SK-N-SH (cell line): ENCODE measurements around the gene PHC2. TPM values are rescaled to one million over a fixed set of nuclear protein-coding genes. Genes with fewer than 3 reads are reported as not detected.

Experiments used
- CTCF ChIA-PET: fragments of 300-600, 350-600 bp; formaldehyde crosslinking; extraction: SDS; loops from one replicate; lab custom pipeline; 2021; lab: Yijun Ruan, JAX
- POLR2A ChIA-PET: fragments of 350-600 bp; sonication (Branson Sonifier 250); formaldehyde crosslinking; extraction: SDS; loops from one replicate; lab custom pipeline; 2020; ENCODE audit warnings: antibody characterized with exemption, inconsistent platforms; lab: Yijun Ruan, JAX
- DNase-seq: peaks from one replicate; pipeline ENCODE4 v3.0.0; 2012
- H2AFZ ChIP-seq: fragments of 200-600 bp; sonication (generic); 2 replicates; pipeline ENCODE4 v1.8.1; 2016; ENCODE audit warnings: antibody characterized with exemption, mild to moderate bottlenecking, low read depth
- H3F3A ChIP-seq: fragments of 200-600 bp; sonication (generic); replicated peaks from 2 replicates; pipeline ENCODE3; 2016; ENCODE audit warnings: antibody characterized with exemption, mild to moderate bottlenecking; ENCODE audit not compliant: insufficient read depth
- H3K27ac ChIP-seq, 2 experiments: fragments of 200-500 bp in 1 of 2; fragments of 200-600 bp in 1 of 2; sonication (Bioruptor generic) in 1 of 2; sonication (generic), shearing (Covaris generic) in 1 of 2; 2 replicates each; pipeline versions ENCODE4 v1.5.1 to v1.6.1; 2014 to 2016; ENCODE audit warnings: low read depth in 2 of 2, inconsistent platforms in 1 of 2, low read length in 1 of 2, mild to moderate bottlenecking in 1 of 2, mixed read lengths in 1 of 2
- H3K27me3 ChIP-seq: fragments of 200-600 bp; sonication (generic), shearing (Covaris generic); 2 replicates; pipeline ENCODE4 v1.6.1; 2016; ENCODE audit warnings: mixed run types; ENCODE audit not compliant: insufficient read depth
- H3K36me3 ChIP-seq, 2 experiments: fragments of 200-500 bp in 1 of 2; fragments of 200-600 bp in 1 of 2; sonication (Bioruptor generic) in 1 of 2; sonication (generic) in 1 of 2; replicated peaks in 1 of 2; 2 replicates each; pipeline versions ENCODE3 to v1.5.1; 2014 to 2016; ENCODE audit warnings: low read length in 1 of 2, mild to moderate bottlenecking in 1 of 2; ENCODE audit not compliant: insufficient read depth in 2 of 2, control insufficient read depth in 1 of 2
- H3K4me1 ChIP-seq, 2 experiments: fragments of 200-500 bp in 1 of 2; fragments of 200-600 bp in 1 of 2; sonication (Bioruptor generic) in 1 of 2; sonication (generic), shearing (Covaris generic) in 1 of 2; 2 replicates each; pipeline versions ENCODE4 v1.5.1 to v1.6.1; 2014 to 2016; ENCODE audit warnings: low read depth in 1 of 2, low read length in 1 of 2, mixed run types in 1 of 2; ENCODE audit not compliant: insufficient read depth in 2 of 2, control insufficient read depth in 1 of 2
- H3K4me2 ChIP-seq: fragments of 200-600 bp; sonication (generic), shearing (Covaris generic); 2 replicates; pipeline ENCODE4 v1.6.1; 2017; ENCODE audit warnings: mixed run types
- H3K4me3 ChIP-seq, 2 experiments: fragments of 200-500 bp in 1 of 2; fragments of 200-600 bp in 1 of 2; sonication (Bioruptor generic) in 1 of 2; sonication (generic), shearing (Covaris generic) in 1 of 2; 2 replicates each; pipeline versions ENCODE4 v1.5.1 to v1.8.1; 2014 to 2016; ENCODE audit warnings: low read depth in 2 of 2, inconsistent platforms in 1 of 2, low read length in 1 of 2, mild to moderate bottlenecking in 1 of 2, mixed read lengths in 1 of 2, moderate library complexity in 1 of 2
- H3K79me2 ChIP-seq: fragments of 200-600 bp; sonication (generic); 2 replicates; pipeline ENCODE4 v1.8.1; 2017; ENCODE audit warnings: mild to moderate bottlenecking; ENCODE audit not compliant: insufficient read depth
- H3K9ac ChIP-seq: fragments of 200-600 bp; sonication (generic); 2 replicates; pipeline ENCODE4 v1.6.1; 2017; ENCODE audit warnings: mixed run types
- H3K9me2 ChIP-seq: fragments of 200-600 bp; sonication (generic); 2 replicates; pipeline ENCODE4 v1.6.1; 2017; ENCODE audit warnings: mixed run types
- H3K9me3 ChIP-seq: fragments of 200-600 bp; sonication (generic); 2 replicates; pipeline ENCODE4 v1.6.1; 2017; ENCODE audit warnings: mixed run types, mild to moderate bottlenecking, moderate library complexity
- H4K20me1 ChIP-seq: fragments of 200-600 bp; sonication (generic); 2 replicates; pipeline ENCODE4 v1.6.1; 2017; ENCODE audit warnings: mild to moderate bottlenecking, mixed run types; ENCODE audit not compliant: insufficient read depth
- CTCF ChIP-seq: fragments of 200-600 bp; sonication (generic); IDR thresholded peaks from 2 replicates; pipeline ENCODE4 v1.6.1; 2017; ENCODE audit warnings: antibody characterized with exemption, mild to moderate bottlenecking, moderate library complexity
- ELF1 ChIP-seq: IDR thresholded peaks from 2 replicates; pipeline ENCODE4 v1.4.0; 2012
- FOSL2 ChIP-seq: IDR thresholded peaks from 2 replicates; pipeline ENCODE4 v1.4.0; 2012; ENCODE audit warnings: low read depth, mild to moderate bottlenecking, moderate library complexity, borderline replicate concordance
- FOXM1 ChIP-seq: IDR thresholded peaks from 2 replicates; pipeline ENCODE4 v1.4.0; 2012; ENCODE audit warnings: low read depth, mild to moderate bottlenecking
- GATA2 ChIP-seq: sonication (generic); formaldehyde crosslinking; IDR thresholded peaks from 2 replicates; pipeline ENCODE4 v1.5.0; 2020; ENCODE audit warnings: mild to moderate bottlenecking, missing genetic modification reagents
- NFIC ChIP-seq: IDR thresholded peaks from 2 replicates; pipeline ENCODE4 v1.4.0; 2012; ENCODE audit warnings: borderline replicate concordance
- RAD21 ChIP-seq: IDR thresholded peaks from 2 replicates; pipeline ENCODE4 v1.6.1; 2012; ENCODE audit warnings: mild to moderate bottlenecking, low read length
- RCOR1 ChIP-seq: fragments of 150-350 bp; IDR thresholded peaks from 2 replicates; pipeline ENCODE4 v1.6.1; 2017; ENCODE audit warnings: antibody characterized with exemption, low read length
- RFX5 ChIP-seq: IDR thresholded peaks from 2 replicates; pipeline ENCODE4 v1.6.1; 2012; ENCODE audit warnings: mild to moderate bottlenecking, improper control_type of control experiment, low read length
- SMC3 ChIP-seq: IDR thresholded peaks from 2 replicates; pipeline ENCODE4 v1.6.1; 2012; ENCODE audit warnings: low read depth, low read length, improper control_type of control experiment
- TCF12 ChIP-seq: IDR thresholded peaks from 2 replicates; pipeline ENCODE4 v1.4.0; 2012
- TEAD4 ChIP-seq: IDR thresholded peaks from 2 replicates; pipeline ENCODE4 v1.4.0; 2012; ENCODE audit warnings: mild to moderate bottlenecking, borderline replicate concordance; ENCODE audit not compliant: insufficient read depth
- WGBS: methylation state at CpG from one replicate; pipeline ENCODE4 v1.1.6; 2017; ENCODE audit warnings: low lambda C conversion rate; 5-methylcytosine and 5-hydroxymethylcytosine counted together
- polyA plus RNA-seq, 3 experiments: library from polyadenylated mRNA; depleted of rRNA; stranded (reverse); fragments of >200 nt; gene quantifications; 2 replicates each; pipeline ENCODE4 v1.2.3, GENCODE V29; 2012
- TF ChIP-seq, protein P1 (sequence below): fragments of 150-350 bp; IDR thresholded peaks from 2 replicates; pipeline ENCODE4 v1.6.1; 2016; ENCODE audit warnings: mild to moderate bottlenecking, low read depth, low read length
- TF ChIP-seq, protein P2 (sequence below): fragments of 150-350 bp; IDR thresholded peaks from 2 replicates; pipeline ENCODE4 v1.6.1; 2017; ENCODE audit warnings: antibody characterized with exemption, low read length, low read depth, borderline replicate concordance
- TF ChIP-seq, protein P3 (sequence below): IDR thresholded peaks from 2 replicates; pipeline ENCODE4 v1.4.0; 2012; ENCODE audit warnings: low read depth

The PHC2 gene
- polyA plus RNA-seq, 1 of the 3 experiments (the other 2 are of a cell fraction): 98.7 TPM

DNA sequence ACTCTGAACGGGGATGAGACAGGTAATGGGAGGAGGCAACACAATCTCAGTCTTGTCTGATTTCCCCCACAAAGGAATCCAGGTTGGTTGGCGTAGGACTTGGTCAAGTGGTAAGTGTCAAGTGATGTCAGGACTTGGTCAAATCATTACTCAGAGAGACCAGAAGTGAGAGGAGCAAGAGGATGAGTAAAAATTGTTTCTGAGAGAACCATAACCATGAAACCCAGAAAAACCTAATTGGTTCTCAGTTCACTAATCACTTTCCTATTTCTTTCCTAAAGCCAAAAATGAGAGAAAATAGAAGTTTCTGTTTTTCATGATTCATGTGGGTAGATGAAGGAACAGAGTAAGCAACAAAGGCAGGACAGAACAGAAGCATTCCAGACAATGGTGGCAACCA, 5.0 kb downstream of the PHC2 start:
- TF ChIP-seq, protein P1, sequence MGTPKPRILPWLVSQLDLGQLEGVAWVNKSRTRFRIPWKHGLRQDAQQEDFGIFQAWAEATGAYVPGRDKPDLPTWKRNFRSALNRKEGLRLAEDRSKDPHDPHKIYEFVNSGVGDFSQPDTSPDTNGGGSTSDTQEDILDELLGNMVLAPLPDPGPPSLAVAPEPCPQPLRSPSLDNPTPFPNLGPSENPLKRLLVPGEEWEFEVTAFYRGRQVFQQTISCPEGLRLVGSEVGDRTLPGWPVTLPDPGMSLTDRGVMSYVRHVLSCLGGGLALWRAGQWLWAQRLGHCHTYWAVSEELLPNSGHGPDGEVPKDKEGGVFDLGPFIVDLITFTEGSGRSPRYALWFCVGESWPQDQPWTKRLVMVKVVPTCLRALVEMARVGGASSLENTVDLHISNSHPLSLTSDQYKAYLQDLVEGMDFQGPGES: no peak
- no peak for TF ChIP-seq RCOR1
- TF ChIP-seq RAD21: no peak
- no peak for TF ChIP-seq RFX5
- TF ChIP-seq, protein P2, sequence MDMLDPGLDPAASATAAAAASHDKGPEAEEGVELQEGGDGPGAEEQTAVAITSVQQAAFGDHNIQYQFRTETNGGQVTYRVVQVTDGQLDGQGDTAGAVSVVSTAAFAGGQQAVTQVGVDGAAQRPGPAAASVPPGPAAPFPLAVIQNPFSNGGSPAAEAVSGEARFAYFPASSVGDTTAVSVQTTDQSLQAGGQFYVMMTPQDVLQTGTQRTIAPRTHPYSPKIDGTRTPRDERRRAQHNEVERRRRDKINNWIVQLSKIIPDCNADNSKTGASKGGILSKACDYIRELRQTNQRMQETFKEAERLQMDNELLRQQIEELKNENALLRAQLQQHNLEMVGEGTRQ: no peak
- no peak for TF ChIP-seq TEAD4
- no peak for TF ChIP-seq ELF1
- TF ChIP-seq GATA2 (CRISPR knock-in tag): no peak
- TF ChIP-seq, protein P3, sequence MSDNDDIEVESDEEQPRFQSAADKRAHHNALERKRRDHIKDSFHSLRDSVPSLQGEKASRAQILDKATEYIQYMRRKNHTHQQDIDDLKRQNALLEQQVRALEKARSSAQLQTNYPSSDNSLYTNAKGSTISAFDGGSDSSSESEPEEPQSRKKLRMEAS: no peak
- no peak for TF ChIP-seq TCF12
- TF ChIP-seq FOSL2: no peak
- no peak for TF ChIP-seq CTCF
- no peak for TF ChIP-seq FOXM1
- TF ChIP-seq NFIC: no peak
- TF ChIP-seq SMC3: no peak
- H3K4me1 ChIP-seq: peaks cover 10 to 46% of the 10 kb centered on the region in 2 experiments
- peaks cover 34% of the 10 kb centered on the region for H3K79me2 ChIP-seq
- POLR2A ChIA-PET: no interaction called here
- H3K36me3 ChIP-seq: peaks cover 0 to 7% of the 10 kb centered on the region in 2 experiments
- no peak overlapping the region for H3K9ac ChIP-seq
- no peaks in the 10 kb centered on the region for H3K9me3 ChIP-seq
- no peaks in the 10 kb centered on the region for H3K9me2 ChIP-seq
- no peak for DNase-seq
- 100% methylated on average over 2 of the region's 2 CpGs for WGBS
- H3K4me2 ChIP-seq: no peak overlapping the region
- no peaks in the 10 kb centered on the region for H3K27me3 ChIP-seq
- H2AFZ ChIP-seq: no peak overlapping the region
- H3K4me3 ChIP-seq: no peak overlapping the region
- H4K20me1 ChIP-seq: no peaks in the 10 kb centered on the region
- CTCF ChIA-PET: interaction anchor here (0.7 kb wide), 1 partner anchor 131 kb away, joined by 3 read pairs; no protein-coding TSS in a partner anchor
- H3K27ac ChIP-seq: peak overlapping the region in 1 of 2 experiments; percentile 95; a peak in 1 of 4 replicates
- H3F3A ChIP-seq: peaks cover 37% of the 10 kb centered on the region
